Activated T-helper 2 cell treated with anti-CD3 and anti-CD28 coated beads, Interferon-gamma antibody, Interleukin-2, Interleukin-4, amounts not matched to agents 10 μg/mL and 5 μg/mL and 100 μg/mL, durations not matched to agents 14 hours and 24 hours and 36 hours (primary cell): ENCODE measurements around the gene LINS1. TPM values are rescaled to one million over a fixed set of nuclear protein-coding genes. Genes with fewer than 3 reads are reported as not detected.

Experiments
- DNase-seq: peaks from one replicate; pipeline ENCODE4 v3.0.0; 2021; ENCODE audit warnings: low spot score
- H3K27ac Mint-ChIP-seq: one replicate; pipeline ENCODE4 v1.8.0; 2021; ENCODE audit warnings: mixed read lengths
- H3K27me3 Mint-ChIP-seq: one replicate; pipeline ENCODE4 v1.8.0; 2021; ENCODE audit warnings: low read depth, mixed read lengths
- H3K36me3 Mint-ChIP-seq: one replicate; pipeline ENCODE4 v1.8.0; 2021; ENCODE audit warnings: low read depth, mixed read lengths
- H3K4me1 Mint-ChIP-seq: one replicate; pipeline ENCODE4 v1.8.0; 2021; ENCODE audit warnings: low read depth, mixed read lengths
- H3K4me3 Mint-ChIP-seq: one replicate; pipeline ENCODE4 v1.8.0; 2021; ENCODE audit warnings: low read depth, mild to moderate bottlenecking, moderate library complexity, mixed read lengths
- H3K9me3 Mint-ChIP-seq: one replicate; pipeline ENCODE4 v1.8.0; 2021; ENCODE audit warnings: mixed read lengths
- intact Hi-C: fragments of 100-400 bp; cut with micrococcal nuclease; formaldehyde crosslinking; loops from one replicate; pipeline ENCODE4 v1.15.1; 2023
- total RNA-seq: library from RNA; stranded (reverse); gene quantifications from 2 replicates; pipeline ENCODE4 v1.2.3, GENCODE V29; 2022

LINS1 gene
- total RNA-seq, 1 donor from 2014 or later = 46.8 TPM

GRCh38 chr15:100570275-100570674 lies 31.7 kb downstream of the LINS1 start:
- H3K4me1 Mint-ChIP-seq = peaks cover 27% of the 10 kb centered on the region
- peak overlapping the region; percentile 57 for H3K27ac Mint-ChIP-seq
- no peak for DNase-seq
- no peak overlapping the region for H3K4me3 Mint-ChIP-seq
- no peaks in the 10 kb centered on the region for H3K27me3 Mint-ChIP-seq
- intact Hi-C loops = loop anchor here (5.0 kb wide), 1 partner anchor 218 kb away; no protein-coding TSS in a partner anchor
- peaks cover 59% of the 10 kb centered on the region for H3K36me3 Mint-ChIP-seq
- H3K9me3 Mint-ChIP-seq = no peaks in the 10 kb centered on the region

- intact Hi-C loops = no loop called here
- no peaks in the 10 kb centered on the region for H3K27me3 Mint-ChIP-seq
- no peak overlapping the region for H3K27ac Mint-ChIP-seq
- no peak overlapping the region for H3K4me3 Mint-ChIP-seq
- H3K9me3 Mint-ChIP-seq = no peaks in the 10 kb centered on the region
- H3K4me1 Mint-ChIP-seq = peaks cover 27% of the 10 kb centered on the region
- no peak for DNase-seq
- peaks cover 57% of the 10 kb centered on the region for H3K36me3 Mint-ChIP-seq
Measured at GRCh38 chr15:100569391-100569790, 32.6 kb downstream of the LINS1 start.

- H3K27ac Mint-ChIP-seq = no peak overlapping the region
- H3K4me1 Mint-ChIP-seq = peaks cover 21% of the 10 kb centered on the region
- H3K9me3 Mint-ChIP-seq = no peaks in the 10 kb centered on the region
- intact Hi-C loops = no loop called here
- peaks cover 57% of the 10 kb centered on the region for H3K36me3 Mint-ChIP-seq
- H3K27me3 Mint-ChIP-seq = no peaks in the 10 kb centered on the region
- H3K4me3 Mint-ChIP-seq = no peak overlapping the region
- no peak for DNase-seq
Measured at GRCh38 chr15:100566850-100567628, 34.9 kb downstream of the LINS1 start.

- Mint-ChIP-seq H3K4me3 (no peak overlapping the region), H3K4me1 (peaks cover 7% of the 10 kb centered on the region), H3K36me3 (peaks cover 49% of the 10 kb centered on the region), H3K9me3 (no peaks in the 10 kb centered on the region), H3K27me3 (no peaks in the 10 kb centered on the region), H3K27ac (no peak overlapping the region)
- no peak for DNase-seq
- intact Hi-C loops = no loop called here
Measured at GRCh38 chr15:100565591-100565990, 36.4 kb downstream of the LINS1 start.

GRCh38 chr15:100560323-100560722 lies 41.7 kb downstream of the LINS1 start:
- DNase-seq = no peak
- Mint-ChIP-seq H3K9me3 (no peaks in the 10 kb centered on the region), H3K4me3 (no peak overlapping the region), H3K4me1 (no peaks in the 10 kb centered on the region), H3K36me3 (peaks cover 54% of the 10 kb centered on the region), H3K27me3 (no peaks in the 10 kb centered on the region), H3K27ac (no peak overlapping the region)
- intact Hi-C loops = no loop called here

- H3K27ac Mint-ChIP-seq = no peak overlapping the region
- H3K36me3 Mint-ChIP-seq = peaks cover 57% of the 10 kb centered on the region
- no peaks in the 10 kb centered on the region for H3K9me3 Mint-ChIP-seq
- H3K27me3 Mint-ChIP-seq = no peaks in the 10 kb centered on the region
- no peak for DNase-seq
- no peak overlapping the region for H3K4me3 Mint-ChIP-seq
- intact Hi-C loops = no loop called here
- no peaks in the 10 kb centered on the region for H3K4me1 Mint-ChIP-seq
Measured at GRCh38 chr15:100559330-100559729, 42.7 kb downstream of the LINS1 start.

GRCh38 chr15:100558771-100559254 lies 43.2 kb downstream of the LINS1 start:
- no peak for DNase-seq
- no peak overlapping the region for H3K4me3 Mint-ChIP-seq
- H3K4me1 Mint-ChIP-seq = no peaks in the 10 kb centered on the region
- H3K27me3 Mint-ChIP-seq = no peaks in the 10 kb centered on the region
- H3K9me3 Mint-ChIP-seq = no peaks in the 10 kb centered on the region
- H3K27ac Mint-ChIP-seq = no peak overlapping the region
- intact Hi-C loops = no loop called here
- peaks cover 59% of the 10 kb centered on the region for H3K36me3 Mint-ChIP-seq

- peaks cover 53% of the 10 kb centered on the region for H3K36me3 Mint-ChIP-seq
- H3K9me3 Mint-ChIP-seq = peaks cover 4% of the 10 kb centered on the region
- H3K27me3 Mint-ChIP-seq = no peaks in the 10 kb centered on the region
- no peak for DNase-seq
- intact Hi-C loops = no loop called here
- no peak overlapping the region for H3K27ac Mint-ChIP-seq
- H3K4me1 Mint-ChIP-seq = no peaks in the 10 kb centered on the region
- H3K4me3 Mint-ChIP-seq = no peak overlapping the region
Measured at GRCh38 chr15:100553468-100553867, 48.5 kb downstream of the LINS1 start.

- Mint-ChIP-seq H3K4me3 (no peak overlapping the region), H3K36me3 (peaks cover 15% of the 10 kb centered on the region), H3K27ac (no peak overlapping the region), H3K9me3 (peaks cover 4% of the 10 kb centered on the region), H3K4me1 (no peaks in the 10 kb centered on the region), H3K27me3 (peaks cover 4% of the 10 kb centered on the region)
- no peak for DNase-seq
- intact Hi-C loops = no loop called here
Measured at GRCh38 chr15:100547961-100548360, 54.0 kb downstream of the LINS1 start.

- Mint-ChIP-seq H3K27ac (no peak overlapping the region), H3K9me3 (no peaks in the 10 kb centered on the region), H3K4me3 (no peak overlapping the region), H3K36me3 (no peaks in the 10 kb centered on the region), H3K27me3 (peaks cover 4% of the 10 kb centered on the region), H3K4me1 (no peaks in the 10 kb centered on the region)
- no peak for DNase-seq
- intact Hi-C loops = no loop called here
Measured at GRCh38 chr15:100544946-100545345, 57.0 kb downstream of the LINS1 start.

- peaks cover 4% of the 10 kb centered on the region for H3K27me3 Mint-ChIP-seq
- H3K36me3 Mint-ChIP-seq = no peaks in the 10 kb centered on the region
- no peak overlapping the region for H3K27ac Mint-ChIP-seq
- intact Hi-C loops = no loop called here
- H3K4me3 Mint-ChIP-seq = no peak overlapping the region
- no peaks in the 10 kb centered on the region for H3K9me3 Mint-ChIP-seq
- H3K4me1 Mint-ChIP-seq = no peaks in the 10 kb centered on the region
- no peak for DNase-seq
Measured at GRCh38 chr15:100544338-100544841, 57.6 kb downstream of the LINS1 start.

GRCh38 chr15:100542290-100542689 lies 59.7 kb downstream of the LINS1 start:
- Mint-ChIP-seq H3K27me3 (peaks cover 4% of the 10 kb centered on the region), H3K4me1 (no peaks in the 10 kb centered on the region), H3K27ac (no peak overlapping the region), H3K36me3 (no peaks in the 10 kb centered on the region), H3K9me3 (no peaks in the 10 kb centered on the region), H3K4me3 (no peak overlapping the region)
- no peak for DNase-seq
- intact Hi-C loops = no loop called here

GRCh38 chr15:100537331-100537730 lies 64.7 kb downstream of the LINS1 start:
- intact Hi-C loops = no loop called here
- H3K27me3 Mint-ChIP-seq = peaks cover 7% of the 10 kb centered on the region
- H3K36me3 Mint-ChIP-seq = no peaks in the 10 kb centered on the region
- H3K27ac Mint-ChIP-seq = no peak overlapping the region
- H3K9me3 Mint-ChIP-seq = no peaks in the 10 kb centered on the region
- DNase-seq = no peak
- H3K4me3 Mint-ChIP-seq = no peak overlapping the region
- no peaks in the 10 kb centered on the region for H3K4me1 Mint-ChIP-seq
